ENCODE measurements around the gene TFEB.

TFEB gene

GRCh38 chr6:41722969-41723529 lies 12.4 kb downstream of the TFEB start:
- no peak for DNase-seq (ENCODE audit: low read depth)

- DNase-seq (ENCODE audit: low read depth): no peak
These were observed 14.0 kb downstream of the TFEB start for GRCh38 chr6:41721414-41721813.

GRCh38 chr6:41720783-41721182 lies 14.6 kb downstream of the TFEB start:
- DNase-seq (ENCODE audit: low read depth): no peak

GRCh38 chr6:41720262-41720620 lies 15.2 kb downstream of the TFEB start:
- no peak for DNase-seq (ENCODE audit: low read depth)

- no peak for DNase-seq (ENCODE audit: low read depth)
These were observed 15.8 kb downstream of the TFEB start for GRCh38 chr6:41719436-41720261.

- no peak for DNase-seq (ENCODE audit: low read depth)
These were observed 16.6 kb downstream of the TFEB start for GRCh38 chr6:41718828-41719227.

GRCh38 chr6:41717392-41717736 lies 18.0 kb downstream of the TFEB start:
- no peak for DNase-seq (ENCODE audit: low read depth)

- DNase-seq (ENCODE audit: low read depth): no peak
These were observed 18.7 kb downstream of the TFEB start for GRCh38 chr6:41716516-41717391.

GRCh38 chr6:41715795-41716515 lies 19.5 kb downstream of the TFEB start:
- DNase-seq (ENCODE audit: low read depth): no peak

GRCh38 chr6:41714556-41715273 lies 20.7 kb downstream of the TFEB start:
- DNase-seq (ENCODE audit: low read depth): no peak

- DNase-seq (ENCODE audit: low read depth): no peak
These were observed 21.6 kb downstream of the TFEB start for GRCh38 chr6:41713650-41714291.

- no peak for DNase-seq (ENCODE audit: low read depth)
These were observed 22.2 kb downstream of the TFEB start for GRCh38 chr6:41713159-41713649.

- no peak for DNase-seq (ENCODE audit: low read depth)
These were observed 22.7 kb downstream of the TFEB start for GRCh38 chr6:41712651-41713103.

- no peak for DNase-seq (ENCODE audit: low read depth)
These were observed 23.9 kb downstream of the TFEB start for GRCh38 chr6:41711323-41712038.

GRCh38 chr6:41709375-41709774 lies 26.0 kb downstream of the TFEB start:
- DNase-seq (ENCODE audit: low read depth): no peak

GRCh38 chr6:41708856-41709255 lies 26.6 kb downstream of the TFEB start:
- no peak for DNase-seq (ENCODE audit: low read depth)

- no peak for DNase-seq (ENCODE audit: low read depth)
These were observed 27.7 kb downstream of the TFEB start for GRCh38 chr6:41707565-41708200.

- no peak for DNase-seq (ENCODE audit: low read depth)
These were observed 28.4 kb downstream of the TFEB start for GRCh38 chr6:41706876-41707564.
